VCaP (cell line): ENCODE data around the gene PPP2CA.
A peak's percentile ranks its signal among the peaks of the same experiment; 100 is the strongest.
"Not testable (repeated sequence)": the region's sequence is repeated elsewhere in the genome, so short reads cannot be mapped to it uniquely, and the experiment has no call there.

Experiments
- H3K27ac ChIP-seq: fragments of 450-650 bp; 2 replicates; pipeline ENCODE4 v1.5.1; 2017
- CTCF ChIP-seq: fragments of 450-650 bp; conservative IDR thresholded peaks from 2 replicates; pipeline ENCODE4 v1.5.1; 2017; ENCODE audit warnings: mild to moderate bottlenecking, moderate library complexity

The PPP2CA gene

DNA sequence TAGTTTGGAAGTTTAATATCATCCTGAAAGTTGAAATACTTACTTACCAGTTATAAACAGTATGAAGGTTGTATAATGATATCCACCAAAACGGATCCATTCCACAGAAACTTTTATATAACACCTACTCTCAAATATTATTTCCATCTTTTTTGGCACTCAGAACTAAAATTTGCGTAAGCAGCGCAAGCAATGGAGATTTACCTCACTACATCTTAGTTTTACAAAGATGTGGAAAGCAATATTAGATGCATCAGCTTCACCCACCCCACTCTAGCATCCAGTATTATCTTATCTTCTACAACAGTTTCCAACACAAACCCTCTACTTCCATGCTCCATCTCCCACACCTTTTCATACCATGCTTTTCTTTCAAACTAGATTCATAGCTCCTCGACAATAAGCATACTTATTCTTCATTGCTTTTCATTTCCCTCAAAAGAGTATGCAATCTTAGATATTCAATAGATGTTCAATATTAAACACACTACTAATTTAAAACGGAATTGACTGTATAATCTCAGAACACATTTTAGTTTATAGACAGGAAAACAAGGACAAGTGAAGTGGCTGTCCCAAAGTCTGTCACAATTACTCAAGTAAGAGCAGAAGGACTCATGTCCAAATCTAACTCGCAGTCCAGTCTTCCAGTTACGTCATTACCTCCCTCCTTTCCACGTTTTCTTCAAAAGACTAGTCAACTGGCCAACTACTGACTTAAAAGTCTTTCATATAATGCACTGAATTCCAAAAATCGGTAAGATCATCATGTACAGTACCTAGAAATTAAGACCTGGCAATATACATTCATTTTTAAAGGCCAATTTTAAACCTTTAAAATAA, 2.2 kb downstream of the PPP2CA start:
- peak overlapping the region; percentile 99; the same call in 1 of the 2 replicates for H3K27ac ChIP-seq
- TF ChIP-seq CTCF = no peak

DNA sequence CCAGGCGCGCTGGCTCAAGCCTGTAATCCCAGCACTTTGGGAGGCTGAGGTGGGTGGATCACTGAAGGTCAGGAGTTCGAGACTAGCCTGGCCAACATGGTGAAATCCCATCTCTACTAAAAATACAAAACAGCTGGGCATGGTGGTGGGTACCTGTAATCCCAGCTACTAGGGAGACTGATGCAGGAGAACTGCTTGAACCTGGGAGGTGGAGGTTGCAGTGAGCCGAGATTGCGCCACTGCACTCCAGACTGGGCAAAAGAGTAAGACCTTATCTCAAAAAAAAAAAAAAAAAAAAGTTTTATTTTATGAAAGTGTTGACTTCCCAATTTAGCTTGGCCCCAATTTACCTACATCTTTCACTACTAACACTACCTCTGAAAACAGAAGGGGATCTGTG, 4.2 kb downstream of the PPP2CA start:
- peak overlapping the region; percentile 43; the same call in 1 of the 2 replicates for H3K27ac ChIP-seq

DNA sequence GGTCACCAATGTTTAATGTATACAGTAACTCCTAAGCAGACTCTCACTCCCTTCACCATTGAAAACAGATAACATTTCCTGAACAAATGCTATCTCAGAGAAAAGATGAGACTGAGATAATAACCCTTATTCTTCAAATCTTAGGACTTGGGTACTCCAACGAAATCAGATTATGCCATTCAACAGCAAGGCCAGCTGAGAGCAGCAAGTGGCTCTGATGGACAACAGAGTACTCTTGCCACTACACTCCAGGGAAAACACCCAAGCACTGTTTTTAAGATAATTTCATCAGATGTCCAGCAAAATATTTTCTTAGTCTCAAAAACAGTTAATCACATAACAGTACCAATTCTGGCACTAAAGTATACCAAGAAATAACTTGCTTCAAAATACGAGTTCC, 10.1 kb downstream of the PPP2CA start:
- H3K27ac ChIP-seq = no peak overlapping the region
- no peak for TF ChIP-seq CTCF

DNA sequence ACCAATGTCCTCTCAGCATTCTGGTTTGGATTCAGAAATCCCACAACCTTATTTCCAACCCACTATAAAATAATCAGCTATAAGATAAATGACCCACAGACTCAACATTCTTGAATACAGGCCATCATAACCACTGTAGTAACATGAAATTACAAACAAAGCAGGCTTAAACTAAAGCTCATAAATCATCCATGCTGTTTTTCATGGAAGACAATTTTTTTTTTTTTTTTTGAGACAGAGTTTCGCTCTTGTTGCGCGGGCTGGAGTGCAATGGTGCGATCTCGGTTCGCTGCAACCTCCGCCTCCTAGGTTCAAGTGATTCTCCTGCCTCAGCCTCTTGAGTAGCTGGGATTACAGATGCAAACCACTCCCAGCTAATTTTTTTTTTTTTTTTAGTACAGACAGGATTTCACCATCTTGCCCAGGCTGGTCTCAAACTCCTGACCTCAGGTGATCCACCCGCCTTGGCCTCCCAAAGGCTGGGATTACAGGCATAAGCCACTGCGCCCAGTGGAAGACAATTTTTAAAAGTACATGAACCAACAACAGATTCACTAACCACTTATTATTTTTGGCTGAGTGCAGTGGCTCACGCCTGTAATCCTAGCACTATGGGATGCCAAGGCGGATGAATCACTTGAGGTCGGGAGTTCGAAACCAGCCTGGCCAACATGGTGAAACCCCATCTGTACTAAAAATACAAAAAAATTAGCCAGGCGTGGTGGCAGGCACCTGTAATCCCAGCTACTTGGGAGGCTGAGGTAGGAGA, 14.4 kb downstream of the PPP2CA start:
- not testable (repeated sequence) for H3K27ac ChIP-seq

DNA sequence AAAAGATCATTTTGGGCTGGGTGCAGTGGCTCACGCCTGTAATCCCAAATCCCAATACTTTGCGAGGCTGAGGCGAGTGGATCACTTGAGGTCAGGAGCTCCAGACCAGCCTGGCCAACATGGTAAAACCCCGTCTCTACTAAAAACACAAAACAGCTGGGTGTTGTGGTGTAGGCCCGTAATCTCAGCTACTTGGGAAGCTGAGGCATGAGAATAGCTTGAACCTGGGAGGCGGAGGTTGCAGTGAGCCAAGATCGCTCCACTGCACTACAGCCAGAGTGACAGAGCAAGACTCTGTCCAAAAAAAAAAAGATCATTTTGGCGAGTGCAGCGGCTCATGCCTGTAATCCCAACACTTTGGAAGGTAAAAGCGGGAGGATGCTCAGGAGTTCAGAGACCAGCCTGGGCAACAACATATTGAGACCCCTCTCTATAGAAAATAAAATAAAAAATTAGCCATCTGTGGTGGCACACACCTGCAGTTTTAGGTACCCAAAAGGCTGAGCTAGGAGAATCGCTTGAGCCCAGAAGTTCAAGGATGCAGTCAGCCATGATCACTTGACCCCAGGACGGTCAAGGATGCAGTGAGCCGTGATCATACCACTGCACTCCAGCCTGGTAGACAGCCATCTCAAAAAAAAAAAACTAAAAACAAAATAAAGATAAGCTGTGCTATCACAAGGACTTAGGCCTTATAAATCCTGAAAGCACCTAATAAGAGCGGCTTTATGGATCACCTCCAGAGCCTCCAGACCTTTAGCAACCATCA, 16.2 kb downstream of the PPP2CA start:
- H3K27ac ChIP-seq = no peak overlapping the region
- no peak for TF ChIP-seq CTCF

DNA sequence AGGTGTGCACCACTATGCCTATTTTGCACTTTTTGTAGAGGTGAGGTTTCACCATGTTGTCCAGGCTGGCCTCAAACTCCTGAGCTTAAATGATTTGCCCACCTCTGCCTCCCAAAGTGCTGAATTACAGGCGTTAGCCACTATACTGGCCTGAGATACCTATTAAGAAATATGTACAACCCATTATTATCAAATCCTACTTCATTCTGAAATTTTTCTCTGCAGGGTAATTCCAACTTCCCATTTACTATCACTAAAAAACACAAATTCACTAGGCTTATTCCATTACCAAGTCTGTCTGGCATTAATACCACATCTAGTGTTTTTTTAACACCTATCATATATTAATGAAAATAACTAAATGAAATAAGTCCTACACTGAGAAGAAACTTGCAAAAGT, 18.2 kb downstream of the PPP2CA start:
- no peak overlapping the region for H3K27ac ChIP-seq
- TF ChIP-seq CTCF = no peak

- TF ChIP-seq CTCF = no peak
- no peak overlapping the region for H3K27ac ChIP-seq
Observed at GRCh38 chr5:134206627-134207160, 19.2 kb downstream of the PPP2CA start.

- H3K27ac ChIP-seq = no peak overlapping the region
- no peak for TF ChIP-seq CTCF
Observed at GRCh38 chr5:134204575-134204974, 21.3 kb downstream of the PPP2CA start.
